Esophagus squamous epithelium (tissue), 4 donors: ENCODE results near the gene TNIP3.

Experiments used
- CTCF ChIP-seq, 6 experiments: fragments of 450-650 bp in 4 of 6; fragments of 200-600 bp in 2 of 6; sonication (generic) in 2 of 6; IDR thresholded peaks; one replicate each; pipeline ENCODE4 v1.5.1; 2016 to 2019; ENCODE audit warnings: antibody characterized with exemption in 6 of 6, mild to moderate bottlenecking in 4 of 6, moderate library complexity in 4 of 6
- POLR2A ChIP-seq, 4 donors: fragments of 450-650 bp; IDR thresholded peaks; one replicate each; pipeline ENCODE4 v1.6.1; 2017; ENCODE audit warnings: antibody characterized with exemption in 4 of 4, mild to moderate bottlenecking in 4 of 4, moderate library complexity in 3 of 4

- TF ChIP-seq CTCF (IDR thresholded peaks at IDR 0.05) (no peak), POLR2A (IDR thresholded peaks at IDR 0.05) (no peak)
Measured at GRCh38 chr4:121108557-121108956, 55.6 kb downstream of the TNIP3 start.
